SHP77 treated with DMSO at 0.1 percent for 48 hours (cell line): ENCODE data around the gene CCDC9.

ENCODE experiments used
- DNase-seq: peaks from one replicate; lab custom pipeline; 2025; lab: John Stamatoyannopoulos, UW

CCDC9 gene

DNA sequence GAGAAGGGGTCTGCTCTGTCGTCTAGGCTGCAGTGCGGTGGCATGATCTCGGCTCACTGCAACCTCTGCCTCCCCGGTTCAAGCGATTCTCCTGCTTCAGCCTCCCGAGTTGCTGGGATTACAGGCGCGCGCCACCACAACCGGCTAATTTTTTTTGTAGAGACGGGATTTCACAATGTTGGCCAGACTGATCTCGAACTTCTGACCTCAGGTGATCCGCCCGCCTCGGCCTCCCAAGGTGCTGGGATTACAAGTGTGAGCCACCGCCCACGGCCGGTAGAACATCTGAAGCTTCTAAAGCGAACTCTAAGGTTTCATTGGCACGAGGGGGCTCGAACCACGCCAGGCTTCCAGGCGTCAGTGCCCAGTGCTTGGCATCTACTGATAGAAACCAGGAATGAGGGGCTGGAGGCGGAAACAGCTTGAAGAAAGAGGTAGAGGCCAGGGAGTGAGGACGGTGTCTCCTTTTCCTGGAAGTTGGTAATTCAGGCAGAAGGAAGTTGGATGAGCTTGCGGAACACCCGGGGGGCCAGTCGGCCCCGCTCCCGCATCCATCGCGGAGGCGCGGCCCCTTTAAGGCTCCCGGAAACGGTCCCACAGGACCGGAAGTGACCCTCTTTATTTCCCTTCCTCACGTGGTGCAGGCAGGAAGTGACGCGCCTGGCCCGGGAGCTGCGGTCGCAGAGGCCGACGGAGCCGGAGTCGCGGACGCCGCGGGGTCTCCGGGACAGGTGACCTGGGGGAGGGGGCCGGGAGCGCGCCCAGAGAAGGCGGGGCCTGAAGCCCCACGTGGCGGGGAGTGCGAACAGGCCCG is at the start of gene CCDC9:
TSS of gene CCDC9 (plus strand) at position 647 of the 814 bp plus-strand sequence. CDS start 1,876 bp downstream, outside the sequence.
- DNase-seq: peak; percentile 91

DNA sequence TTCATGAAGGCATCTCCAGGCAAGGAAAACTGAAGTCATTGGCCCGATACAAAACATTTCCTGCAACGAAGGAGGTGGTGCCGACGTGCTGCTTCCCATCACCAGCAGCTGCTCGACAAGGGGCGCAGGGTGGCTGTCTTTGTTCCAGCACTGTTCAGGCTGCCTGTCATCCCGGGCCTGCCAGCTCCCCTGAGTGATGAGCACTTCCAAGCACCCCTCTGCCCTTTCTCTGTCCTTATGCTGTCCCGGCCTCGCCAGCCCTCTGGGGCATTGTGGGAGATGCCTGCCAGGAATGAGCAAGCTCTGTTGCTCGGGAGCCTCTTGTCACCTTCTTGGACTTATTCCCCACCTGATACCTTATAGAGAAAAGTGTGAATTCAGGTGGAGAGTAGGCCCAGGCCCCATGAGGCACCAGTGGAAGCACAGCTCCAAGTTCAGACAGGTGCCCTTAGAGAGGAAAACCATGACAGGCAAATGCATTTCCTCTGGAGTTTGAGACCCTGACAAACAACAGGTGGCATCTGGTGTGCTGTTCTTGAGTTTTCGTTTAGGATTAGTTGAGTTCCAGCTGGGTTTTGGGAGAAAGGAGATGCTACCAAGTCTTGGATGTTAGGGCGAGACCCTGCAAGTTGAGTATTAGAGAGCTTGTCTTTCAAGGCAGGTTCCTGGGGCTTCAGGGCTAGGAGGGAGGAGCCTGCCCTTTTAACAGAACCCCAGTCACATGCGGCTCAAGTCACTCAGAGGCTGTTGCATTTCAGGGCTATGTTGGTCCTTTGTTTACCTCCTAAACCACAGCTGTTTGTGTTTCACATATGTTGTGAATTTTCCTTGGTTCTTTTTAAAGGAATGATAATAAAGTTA is 46.8 kb upstream of the CCDC9 start:
- DNase-seq: no peak

DNA sequence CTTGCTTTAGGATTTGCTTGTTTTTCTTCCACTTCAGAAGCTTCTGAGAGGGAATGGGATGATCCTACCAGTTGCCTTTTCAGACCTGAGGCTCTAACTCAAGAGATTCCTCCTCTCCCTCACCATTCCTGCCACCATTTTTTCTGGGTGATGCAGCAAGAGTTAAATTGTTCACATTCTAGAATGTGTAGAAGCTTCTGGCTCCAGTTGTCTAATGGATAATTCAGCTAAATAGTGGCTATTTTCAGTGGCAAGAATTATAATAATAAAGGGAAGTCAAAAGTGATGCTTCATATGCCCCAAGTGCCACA is 46.2 kb upstream of the CCDC9 start:
- no peak for DNase-seq

DNA sequence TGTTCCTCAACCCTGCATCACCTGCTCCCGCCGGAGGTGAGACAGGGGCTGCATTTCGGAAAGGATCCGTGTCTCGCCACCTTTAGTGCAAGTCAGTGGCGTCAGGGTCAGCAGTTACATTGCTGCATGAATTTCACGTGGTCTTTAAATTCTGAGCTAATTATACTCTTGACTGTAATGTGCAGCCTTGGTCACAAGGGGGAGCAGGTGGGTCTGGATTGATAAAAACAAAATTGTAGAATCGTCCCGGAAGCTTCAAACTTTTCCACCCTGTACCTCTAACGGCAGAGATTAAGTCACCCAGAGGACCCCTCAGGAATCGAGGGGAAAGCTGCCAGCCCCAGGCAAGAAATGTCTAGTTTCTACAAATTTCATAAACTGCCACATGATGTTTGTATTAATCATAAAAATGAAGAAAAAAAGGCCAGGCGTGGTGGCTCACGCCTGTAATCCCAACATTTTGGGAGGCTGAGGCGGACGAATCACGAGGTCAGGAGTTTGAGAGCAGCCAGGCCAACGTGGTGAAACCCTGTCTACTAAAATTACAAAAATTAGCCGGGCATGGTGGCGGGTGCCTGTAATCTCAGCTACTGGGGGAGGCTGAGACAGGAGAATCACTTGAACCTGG is 45.5 kb upstream of the CCDC9 start:
- peak; percentile 34 for DNase-seq

DNA sequence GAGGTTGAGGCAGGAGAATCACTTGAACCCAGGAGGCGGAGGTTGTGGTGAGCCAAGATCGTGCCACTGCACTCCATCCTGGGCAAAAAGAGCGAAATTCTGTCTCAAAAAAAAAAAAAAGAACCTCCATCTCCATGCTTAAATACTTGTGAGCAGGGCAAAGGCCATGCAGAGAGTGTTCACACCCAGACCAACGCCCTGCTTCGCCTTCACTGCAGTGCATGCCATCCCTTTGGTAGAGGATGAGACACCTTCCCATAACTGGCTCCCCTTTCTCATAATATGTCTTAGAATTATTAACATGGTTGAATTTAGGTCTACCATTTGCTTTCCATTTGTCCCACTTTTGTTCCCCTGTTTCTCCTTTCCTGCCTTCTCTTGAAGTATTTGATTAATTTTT is 40.7 kb upstream of the CCDC9 start:
- DNase-seq: no peak

DNA sequence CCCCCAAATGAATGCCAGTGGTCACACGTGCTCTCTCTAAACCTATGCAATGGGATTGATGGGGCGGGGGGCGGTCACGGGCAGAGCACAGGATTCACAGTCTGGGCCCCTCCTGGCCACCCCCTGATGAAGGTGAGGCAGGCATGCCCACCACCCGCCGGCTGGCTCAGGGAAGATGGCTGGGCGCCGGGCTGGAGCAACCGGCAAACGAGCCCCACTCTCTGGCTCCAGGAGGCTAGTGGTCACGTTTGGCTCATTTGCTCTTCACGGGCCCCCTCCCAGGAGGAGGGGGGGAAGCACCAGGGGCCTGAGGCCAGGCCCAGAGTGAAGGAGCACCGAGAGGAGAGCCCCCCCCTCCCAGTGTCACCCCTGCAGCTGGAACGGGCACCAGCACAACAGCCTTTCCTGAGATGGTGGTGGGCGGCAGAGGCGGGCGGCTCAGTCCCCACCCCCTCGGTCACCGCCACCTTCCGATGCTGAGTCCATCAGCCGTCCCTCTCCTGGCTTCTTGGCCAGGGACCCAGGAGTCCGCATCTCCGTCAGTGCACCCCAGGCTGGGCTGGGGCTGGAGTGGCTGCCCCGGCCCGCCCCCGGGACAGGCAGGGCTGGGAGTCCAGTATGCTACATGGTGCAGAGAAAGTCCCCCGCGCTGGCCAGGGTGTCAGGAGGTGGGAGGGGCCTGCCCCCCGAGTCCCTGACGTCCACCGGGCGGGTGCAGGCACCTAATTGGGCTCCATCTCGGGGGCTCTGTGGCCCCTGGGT is 35.1 kb upstream of the CCDC9 start:
- DNase-seq: no peak

DNA sequence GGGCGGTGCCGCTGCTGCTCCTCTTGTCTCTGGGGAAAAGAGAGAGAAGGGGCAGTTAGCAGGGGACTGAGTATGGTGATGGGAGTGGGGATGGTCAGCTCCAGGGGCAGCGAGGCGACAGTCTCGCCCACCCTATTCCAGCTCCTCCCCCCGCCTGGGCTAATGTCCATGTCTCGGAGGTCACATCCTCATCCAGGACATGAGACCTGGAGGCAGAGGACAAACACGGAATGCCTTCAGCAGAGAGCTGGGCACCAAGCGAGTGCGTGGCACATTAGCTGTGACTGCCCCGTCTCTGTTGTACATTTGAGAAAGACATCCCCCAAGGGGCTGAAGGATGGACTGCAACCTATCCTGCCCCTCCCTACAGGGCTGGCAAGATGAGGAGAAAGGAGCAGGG is 34.4 kb upstream of the CCDC9 start:
- no peak for DNase-seq

DNA sequence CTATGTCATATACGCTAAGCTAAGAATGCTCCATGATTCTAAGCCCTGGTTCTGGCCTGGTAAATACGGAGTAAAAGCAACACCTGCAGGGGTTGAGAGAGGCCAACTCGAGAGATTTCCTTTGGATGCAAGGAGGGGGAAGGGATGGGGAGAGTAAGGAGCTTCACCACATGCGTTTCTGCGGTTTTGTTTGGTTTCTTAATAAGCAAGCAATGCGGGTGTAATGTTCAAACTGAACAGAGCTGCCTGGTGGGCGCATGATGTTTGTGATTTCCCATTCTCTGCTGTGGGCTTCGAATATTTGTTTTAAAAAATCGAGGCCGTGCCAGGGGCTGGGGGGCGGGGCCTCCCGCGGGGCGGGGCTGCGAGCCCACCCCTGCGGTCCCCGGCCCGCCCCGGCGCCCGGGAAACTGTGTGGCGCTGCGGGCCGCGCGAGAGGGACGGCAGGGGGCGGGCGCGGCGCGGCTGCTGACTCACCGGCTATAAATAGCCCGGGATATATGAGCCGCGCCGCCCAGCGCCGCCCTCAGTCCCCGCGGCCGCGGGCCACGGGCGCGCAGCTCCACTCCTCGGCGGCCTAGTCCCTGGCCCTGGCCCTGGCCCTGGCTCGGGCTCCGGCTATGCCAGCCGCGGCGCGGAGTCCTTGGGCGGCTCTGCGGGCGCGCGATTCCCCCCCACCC is 30.4 kb upstream of the CCDC9 start:
- DNase-seq: peak; percentile 45

DNA sequence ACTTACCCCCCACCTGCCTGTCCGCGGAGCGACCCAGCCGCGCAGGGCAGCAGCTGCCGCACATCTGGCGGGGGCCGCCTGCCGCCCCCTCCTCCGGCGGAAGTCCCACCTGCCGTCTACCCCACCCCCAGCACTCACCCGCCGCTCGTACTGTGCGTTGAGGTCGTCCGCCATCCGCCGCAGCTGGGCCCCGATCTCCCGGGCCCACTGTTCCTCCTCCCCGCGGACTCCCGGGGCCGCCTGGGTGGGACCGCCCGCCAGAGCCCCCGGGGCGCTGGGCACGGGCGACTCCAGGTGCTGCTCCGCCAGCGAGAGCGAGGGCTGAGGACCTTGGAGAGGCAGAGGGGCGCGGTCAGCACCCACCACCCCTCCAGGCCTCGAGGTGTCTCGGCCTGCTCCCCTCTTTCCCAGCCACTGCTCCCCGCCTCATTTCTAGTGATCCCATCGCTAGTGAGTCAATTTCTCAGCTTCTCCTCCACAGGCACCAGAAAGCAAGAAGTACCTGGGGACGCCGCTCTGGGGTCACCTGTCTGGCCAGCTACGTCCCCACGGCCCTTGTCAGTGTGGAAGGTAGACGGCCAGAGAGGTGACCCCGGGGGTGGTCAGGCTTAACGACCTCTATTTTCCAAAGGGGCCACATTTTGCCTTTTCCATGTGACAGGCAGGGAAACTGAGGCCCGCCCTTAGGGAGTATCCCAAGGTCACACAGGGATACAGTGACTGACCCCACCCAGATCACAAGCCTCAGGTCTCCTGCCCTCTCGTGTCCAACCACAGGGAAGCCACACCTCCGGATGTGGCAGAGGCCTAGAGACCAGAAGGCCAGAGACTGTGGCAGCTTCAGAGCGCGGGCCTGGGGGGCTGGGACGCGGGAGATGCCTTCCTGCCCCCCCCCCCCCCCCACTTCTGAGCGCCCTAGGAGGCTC is 29.6 kb upstream of the CCDC9 start:
- peak; percentile 47 for DNase-seq

DNA sequence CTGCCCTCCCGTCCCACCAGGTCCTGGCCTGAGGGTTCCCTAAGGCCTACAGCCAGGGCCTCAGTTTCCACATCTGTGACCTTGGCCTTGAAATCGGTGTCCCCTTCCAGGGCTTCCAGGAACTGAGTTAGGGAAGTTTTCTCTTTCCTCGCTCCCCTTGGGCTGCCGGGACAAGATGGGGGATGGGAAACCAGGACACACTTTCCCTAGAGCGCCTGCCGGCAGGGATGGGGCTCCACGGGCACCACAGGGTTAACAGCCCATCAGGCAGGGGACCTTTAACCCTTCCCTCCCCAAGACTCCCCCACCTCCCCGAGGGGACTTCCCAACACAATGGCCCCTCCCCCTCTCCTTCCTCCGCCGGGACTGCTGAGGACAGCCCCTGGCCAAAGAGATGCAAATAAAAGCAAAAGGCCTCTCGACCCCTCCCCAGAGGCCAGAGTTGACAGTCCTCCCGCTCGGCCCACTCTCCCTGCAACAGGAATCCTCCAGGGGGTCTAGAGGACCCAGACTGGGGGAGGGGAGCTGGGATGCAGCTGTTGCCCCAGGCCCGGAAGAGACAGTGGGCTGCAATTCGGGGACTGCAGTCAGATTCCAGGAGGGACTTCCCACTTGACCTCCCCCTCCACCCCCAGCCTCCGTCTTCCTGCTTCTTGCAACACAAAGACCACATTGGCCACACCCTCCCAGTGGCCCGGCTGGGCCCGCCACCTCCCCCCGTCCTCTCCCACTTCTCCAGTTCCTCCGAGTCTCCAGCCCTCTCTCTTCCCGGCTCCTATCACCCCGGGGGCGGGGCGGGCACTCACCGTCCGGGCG is 28.8 kb upstream of the CCDC9 start:
- DNase-seq: no peak

DNA sequence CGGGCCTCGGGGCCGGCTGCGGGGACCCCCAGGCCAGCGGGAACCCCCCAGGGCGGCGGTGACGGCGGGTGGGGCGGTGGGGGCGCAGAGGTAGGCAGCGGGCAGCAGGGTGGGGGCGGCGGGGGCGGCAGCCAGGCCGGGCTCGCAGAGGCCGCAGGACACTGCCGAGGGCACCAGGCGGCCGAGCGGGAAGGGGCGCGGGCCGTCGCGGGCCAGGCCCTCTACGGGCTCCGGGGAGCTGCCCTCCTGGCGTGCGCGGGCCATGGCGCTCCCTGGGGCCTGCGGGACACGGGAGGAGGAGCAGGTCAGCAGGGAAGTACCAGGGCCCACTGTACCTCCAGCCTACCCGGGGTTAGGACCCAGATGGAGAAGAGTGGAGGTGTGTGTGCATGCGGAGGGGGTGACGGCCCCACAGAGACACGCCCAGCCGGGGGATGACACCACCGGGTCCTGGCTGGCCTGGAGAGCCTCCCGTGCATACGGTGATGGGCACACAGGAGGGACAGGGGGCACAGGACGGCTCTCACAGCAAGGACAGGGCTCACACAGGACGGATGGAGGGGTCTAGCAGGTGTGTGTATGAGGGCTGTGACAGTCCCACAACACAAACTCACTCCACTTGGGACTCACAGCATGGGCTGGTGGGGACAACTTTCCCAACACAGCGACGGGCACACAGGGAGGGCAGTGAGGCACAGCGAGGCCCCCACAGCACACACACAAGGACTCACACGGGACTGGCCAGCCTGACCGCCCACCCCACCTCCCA is 28.0 kb upstream of the CCDC9 start:
- DNase-seq: no peak

DNA sequence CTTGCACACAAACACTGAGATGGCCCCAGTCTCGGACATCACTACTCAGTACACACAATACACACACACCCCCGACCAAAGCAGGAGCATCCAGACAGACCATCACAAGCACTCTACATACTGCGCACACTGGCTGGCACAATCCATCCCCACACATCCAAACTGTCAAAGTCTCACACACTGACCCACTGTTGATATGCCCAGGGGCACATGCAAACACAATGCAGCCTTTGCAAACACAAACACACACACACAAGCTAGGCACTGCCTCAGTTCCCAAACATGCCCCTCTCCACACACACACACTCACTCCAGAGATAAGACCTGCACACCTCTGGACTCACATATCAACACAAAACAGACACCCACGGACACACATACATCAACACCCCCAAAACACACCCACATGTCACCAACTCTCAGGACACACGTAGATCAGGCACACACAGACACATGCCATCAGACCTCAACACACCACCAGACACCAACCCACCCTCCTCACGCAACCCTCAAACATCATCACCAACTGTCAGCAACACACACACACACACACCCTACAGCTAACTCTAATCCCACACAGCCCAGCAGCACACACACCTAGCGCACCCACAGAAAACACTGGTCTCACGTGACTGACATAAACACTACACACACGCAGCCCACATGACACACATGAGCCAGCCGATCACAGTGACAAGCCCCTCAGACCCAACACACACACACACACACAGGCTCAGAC is 27.2 kb upstream of the CCDC9 start:
- no peak for DNase-seq

DNA sequence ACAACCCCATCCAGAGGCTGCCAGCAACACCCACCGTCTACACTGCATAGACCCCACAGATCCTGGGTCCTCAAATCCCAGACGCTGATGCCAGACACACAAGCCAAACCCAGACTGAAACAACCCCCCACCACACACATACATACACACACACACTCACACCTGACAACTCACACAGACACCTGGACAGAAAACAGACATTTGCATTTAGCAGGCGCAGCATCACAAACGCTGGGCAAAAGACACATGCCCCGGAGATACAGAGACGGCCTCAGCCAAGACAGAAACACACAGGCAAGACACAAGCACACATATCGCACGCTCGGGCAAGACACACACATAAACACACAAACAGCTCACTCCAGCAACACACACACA is 26.7 kb upstream of the CCDC9 start:
- DNase-seq: no peak

DNA sequence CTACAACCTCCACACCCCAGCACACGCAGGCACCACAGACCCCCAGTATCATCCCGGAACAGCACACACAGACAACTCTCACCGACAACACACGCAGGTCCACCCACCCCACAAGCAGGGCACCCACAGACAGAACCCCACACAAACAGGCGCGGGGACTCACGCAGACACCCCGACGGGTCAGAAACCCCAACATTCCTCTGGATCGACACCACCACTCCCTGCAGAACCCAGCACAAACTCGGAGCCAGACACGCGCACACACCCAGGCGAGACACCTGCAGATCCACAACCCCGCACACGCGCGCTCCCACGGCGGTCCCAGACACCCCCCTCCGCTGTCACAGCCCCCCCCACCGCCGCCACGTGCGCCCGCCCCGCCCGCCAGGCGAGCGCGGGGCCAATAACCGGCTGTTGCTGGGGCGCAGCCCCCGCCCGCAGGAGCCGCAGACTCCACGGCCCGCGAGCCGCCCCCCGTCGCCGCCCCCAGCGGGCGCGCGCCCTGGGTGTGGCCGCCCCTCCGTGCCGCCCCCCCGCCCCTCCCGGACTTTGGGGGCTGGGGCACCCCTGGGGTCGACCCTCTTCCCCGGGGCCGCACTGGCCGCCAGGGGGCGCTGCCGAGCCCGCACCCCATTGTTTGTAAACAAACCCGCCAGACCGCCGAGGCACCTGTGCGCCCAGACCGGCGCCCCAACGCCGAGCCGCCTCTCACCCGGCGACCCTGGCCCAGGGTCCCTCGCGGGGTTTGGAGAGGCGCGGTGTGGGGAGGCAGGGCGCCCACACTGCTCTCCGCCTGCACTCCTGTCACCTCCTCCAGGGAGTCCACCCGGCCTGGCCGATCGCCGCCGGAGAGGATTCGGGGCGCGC is 26.0 kb upstream of the CCDC9 start:
- DNase-seq: no peak

DNA sequence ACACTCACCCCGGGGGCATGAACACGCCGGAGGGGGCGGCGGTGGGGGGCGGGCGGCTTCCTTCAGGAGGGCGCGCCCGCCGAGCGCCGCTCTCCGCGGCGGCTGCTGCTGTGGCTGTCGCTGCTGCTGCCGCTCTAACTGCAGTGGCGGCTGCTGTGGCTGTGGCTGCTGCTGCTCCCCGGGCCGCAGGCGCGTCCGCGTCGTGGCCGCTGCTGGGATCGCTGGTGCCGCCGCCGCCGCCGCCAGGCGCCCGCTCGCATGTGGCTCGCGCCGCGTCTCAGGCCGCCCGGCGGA is 25.5 kb upstream of the CCDC9 start, which contains the start of gene BBC3:
TSS of gene BBC3 (minus strand) at position 279 of the 294 bp plus-strand sequence. CDS start 2,768 bp downstream, outside the sequence.
- DNase-seq: no peak

DNA sequence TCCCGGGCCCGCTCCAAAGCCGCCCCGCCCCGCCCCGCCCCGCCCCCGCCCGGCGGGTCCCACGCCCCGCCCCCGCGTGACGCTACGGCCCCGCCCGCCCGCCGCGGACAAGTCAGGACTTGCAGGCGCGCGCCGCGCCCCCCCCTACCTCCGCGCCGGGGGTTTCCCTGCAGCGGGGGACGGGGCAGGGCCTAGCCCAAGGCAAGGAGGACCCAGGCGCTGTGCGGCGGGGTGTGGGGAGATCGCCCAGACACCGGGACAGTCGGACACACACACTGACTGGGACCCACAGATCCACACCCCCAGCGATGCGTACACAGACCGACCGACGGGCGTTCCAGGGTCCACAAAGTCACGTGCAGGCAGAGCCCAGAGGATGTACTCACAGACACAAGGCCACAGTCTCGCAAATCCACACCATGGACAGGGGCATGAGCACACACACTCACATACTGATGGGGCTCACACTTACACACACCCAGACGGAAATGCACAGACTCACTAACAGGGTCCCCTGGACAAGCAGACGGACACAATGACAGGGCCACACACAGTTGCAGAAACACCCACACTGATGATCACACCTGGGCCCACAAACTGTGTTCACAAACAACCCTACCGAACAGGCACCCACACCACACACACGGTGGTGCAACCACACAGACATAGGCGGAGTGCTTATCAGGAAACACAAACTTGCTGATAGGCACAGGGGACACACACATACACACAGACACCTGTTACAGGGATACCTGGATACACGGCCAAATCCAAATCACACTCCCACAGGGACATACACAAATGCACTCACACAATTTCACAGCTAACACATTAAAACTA is 24.9 kb upstream of the CCDC9 start:
- no peak for DNase-seq
